IMR-90 (cell line): ENCODE data around the gene DCTN2.

Experiments used
- BHLHE40 ChIP-seq: fragments of 150-350 bp; IDR thresholded peaks from 2 replicates; pipeline ENCODE4 v1.6.1; 2016; ENCODE audit warnings: mild to moderate bottlenecking, low read depth, low read length
- CEBPB ChIP-seq: IDR thresholded peaks from 2 replicates; pipeline ENCODE4 v1.6.1; 2012; ENCODE audit warnings: low read depth, low read length, improper control_type of control experiment
- CHD1 ChIP-seq: IDR thresholded peaks from 2 replicates; pipeline ENCODE4 v1.6.1; 2012; ENCODE audit warnings: low read depth, low read length, improper control_type of control experiment
- CTCF ChIP-seq: conservative IDR thresholded peaks from 2 replicates; pipeline ENCODE4 v1.5.1; 2012; ENCODE audit warnings: mild to moderate bottlenecking, low read depth, low read length, improper control_type of control experiment
- ELK1 ChIP-seq: fragments of 150-350 bp; IDR thresholded peaks from 2 replicates; pipeline ENCODE4 v1.6.1; 2016; ENCODE audit warnings: low read depth, mild to moderate bottlenecking, low read length, moderate library complexity, borderline replicate concordance
- MAFK ChIP-seq: IDR thresholded peaks from 2 replicates; pipeline ENCODE4 v1.6.1; 2012; ENCODE audit warnings: low read depth, low read length, improper control_type of control experiment
- MAZ ChIP-seq: IDR thresholded peaks from 2 replicates; pipeline ENCODE4 v1.6.1; 2012; ENCODE audit warnings: low read depth, mild to moderate bottlenecking, low read length, improper control_type of control experiment, moderate library complexity, borderline replicate concordance
- NFE2L2 ChIP-seq: fragments of 150-350 bp; IDR thresholded peaks from 2 replicates; pipeline ENCODE4 v1.6.1; 2016; ENCODE audit warnings: low read depth, mild to moderate bottlenecking, low read length
- POLR2A ChIP-seq: IDR thresholded peaks from 2 replicates; pipeline ENCODE4 v1.6.1; 2012; ENCODE audit warnings: mild to moderate bottlenecking, low read depth, low read length
- RAD21 ChIP-seq: IDR thresholded peaks from 2 replicates; pipeline ENCODE4 v1.6.1; 2012; ENCODE audit warnings: low read length, improper control_type of control experiment
- RCOR1 ChIP-seq: IDR thresholded peaks from 2 replicates; pipeline ENCODE4 v1.6.1; 2012; ENCODE audit warnings: mild to moderate bottlenecking, low read length, improper control_type of control experiment; ENCODE audit not compliant: insufficient replicate concordance
- RFX5 ChIP-seq: IDR thresholded peaks from 2 replicates; pipeline ENCODE4 v1.8.0; 2012; ENCODE audit warnings: low read depth, mild to moderate bottlenecking, low read length, moderate library complexity
- SMC3 ChIP-seq: fragments of 150-350 bp; IDR thresholded peaks from 2 replicates; pipeline ENCODE4 v1.6.1; 2016; ENCODE audit warnings: low read depth, mild to moderate bottlenecking, antibody characterized with exemption, low read length, moderate library complexity
- USF2 ChIP-seq: fragments of 150-350 bp; IDR thresholded peaks from 2 replicates; pipeline ENCODE4 v1.6.1; 2017; ENCODE audit warnings: mild to moderate bottlenecking, antibody characterized with exemption, low read length, low read depth

DNA sequence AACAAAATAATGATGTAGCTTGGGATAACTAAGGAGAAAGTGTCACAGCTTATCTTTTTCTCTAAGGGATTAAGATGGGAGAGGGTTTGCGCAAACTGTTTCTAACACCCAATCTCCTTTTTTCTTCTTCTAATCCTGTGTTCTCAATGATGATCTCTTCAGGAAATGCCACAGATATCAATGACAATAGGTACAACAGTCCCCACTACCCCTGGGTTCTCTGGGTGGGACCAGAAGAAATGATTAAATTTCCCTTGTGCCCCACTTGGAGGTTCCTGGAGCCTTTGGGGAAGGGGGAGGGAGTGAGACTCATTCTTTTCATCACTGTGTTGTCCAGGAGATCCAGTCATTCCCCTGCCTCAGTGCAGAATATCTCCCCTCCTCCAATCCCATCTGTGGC lies 35.4 kb upstream of the DCTN2 start:
- TF ChIP-seq SMC3 (no peak), CTCF (no peak), RAD21 (no peak), ELK1 (no peak), MAFK (no peak), POLR2A (no peak), RCOR1 (no peak), CHD1 (no peak), NFE2L2 (no peak), CEBPB (no peak), RFX5 (no peak), MAZ (no peak), BHLHE40 (no peak), USF2 (no peak)
